H1 (cell line): ENCODE measurements around the gene TMEM154.

Source experiments
- CTCF ChIP-seq, 3 experiments: IDR thresholded peaks; 1 replicate in 2 of 3; 2 replicates in 1 of 3; pipeline versions ENCODE4 v1.5.1 to v1.6.1; 2011; ENCODE audit warnings: low read length in 3 of 3, mild to moderate bottlenecking in 3 of 3, inconsistent platforms in 2 of 3, low read depth in 1 of 3, moderate library complexity in 1 of 3; ENCODE audit not compliant: insufficient read depth in 1 of 3; ENCODE audit errors: control extremely low read depth in 1 of 3
- KDM5A ChIP-seq: fragments of 200-600 bp; IDR thresholded peaks from 2 replicates; pipeline ENCODE4 v1.7.1; 2012; ENCODE audit warnings: mild to moderate bottlenecking, low read length, inconsistent platforms, mixed read lengths
- POLR2A ChIP-seq, 2 experiments: IDR thresholded peaks; 1 replicate in 1 of 2; 2 replicates in 1 of 2; pipeline ENCODE4 v1.6.1; 2011; ENCODE audit warnings: low read depth in 2 of 2, low read length in 2 of 2, mild to moderate bottlenecking in 2 of 2; ENCODE audit errors: control extremely low read depth in 1 of 2

DNA sequence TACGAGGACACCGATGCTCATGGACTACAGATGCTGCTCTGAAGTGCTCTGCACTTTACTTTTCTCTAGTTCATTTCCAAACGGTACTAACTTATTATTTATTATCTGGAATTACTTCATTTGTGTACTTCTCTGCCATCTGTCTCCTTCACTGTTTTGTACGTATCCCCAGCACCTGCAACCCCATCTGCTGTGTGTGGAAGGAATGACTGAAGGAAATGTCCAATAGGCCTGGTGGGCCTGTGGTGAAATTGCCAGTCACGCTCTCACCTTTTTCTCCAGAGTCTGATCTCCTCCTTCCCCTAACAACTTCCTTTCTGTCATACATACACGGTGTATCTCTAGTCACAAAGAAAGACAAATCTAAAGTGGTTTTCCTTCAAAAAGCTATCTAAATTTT, 12.9 kb downstream of the TMEM154 start:
- no peak for TF ChIP-seq KDM5A
- TF ChIP-seq CTCF (IDR thresholded peaks at IDR 0.05; ENCODE audit: control extremely low read depth in 1 of 3, insufficient read depth in 1 of 3, low read depth in 1 of 3, low read length in 3 of 3) = no peak
- no peak for TF ChIP-seq POLR2A (IDR thresholded peaks at IDR 0.05; ENCODE audit: control extremely low read depth in 1 of 2, low read depth in 2 of 2, low read length in 2 of 2)
